Measurements from ENCODE around the gene SFXN3. TPM values are rescaled to one million over a fixed set of nuclear protein-coding genes. Genes with fewer than 3 reads are reported as not detected.

Gene SFXN3
- total and polyA plus RNA-seq, 2 of the 13 experiments (the other 11 are each of a cell fraction or from before 2014, with no cell fraction given) = 16.8 to 71.5 TPM

- TF ChIP-seq POLR2G (IDR thresholded peaks at IDR 0.05; ENCODE audit: low read depth, low read length) (peak; percentile 25; the same call in 1 of the 2 replicates), TRAFD1 (CRISPR knock-in tag; IDR thresholded peaks at IDR 0.05; ENCODE audit: borderline replicate concordance) (peak; percentile 71; the same call in 1 of the 2 replicates), ZNF124 (CRISPR knock-in tag; IDR thresholded peaks at IDR 0.05) (no peak), MTA1 (CRISPR knock-in tag; IDR thresholded peaks at IDR 0.05; ENCODE audit: borderline replicate concordance) (no peak), ATF3 (CRISPR knock-in tag; IDR thresholded peaks at IDR 0.05) (peak; percentile 9; the same call in 1 of the 2 replicates), ZNF770 (CRISPR knock-in tag; IDR thresholded peaks at IDR 0.05) (0 out of 2 replicates have a peak, but pooled peaks have one; percentile 24), ZNF160 (CRISPR knock-in tag; IDR thresholded peaks at IDR 0.05) (no peak), ATF7 (IDR thresholded peaks at IDR 0.05) (no peak), ATF7 (CRISPR knock-in tag; IDR thresholded peaks at IDR 0.05) (no peak), ZHX1 (CRISPR knock-in tag; IDR thresholded peaks at IDR 0.05; ENCODE audit: low read depth) (no peak; the same call in 1 of the 2 replicates), MYPOP (CRISPR knock-in tag; IDR thresholded peaks at IDR 0.05) (peak; percentile 65; the same call in 1 of the 2 replicates), THAP8 (CRISPR knock-in tag; IDR thresholded peaks at IDR 0.05; ENCODE audit: borderline replicate concordance) (no peak), ZNF850 (CRISPR knock-in tag; conservative IDR thresholded peaks at IDR 0.05) (no peak), SNRNP70 (IDR thresholded peaks at IDR 0.05; ENCODE audit: low read depth, low read length) (no peak), ETS1 (CRISPR knock-in tag; IDR thresholded peaks at IDR 0.05) (no peak), KDM2A (CRISPR knock-in tag; IDR thresholded peaks at IDR 0.05; ENCODE audit: borderline replicate concordance, low read depth) (peak; percentile 76; the same call in 1 of the 2 replicates), ZC3H13 (CRISPR knock-in tag; IDR thresholded peaks at IDR 0.05) (0 out of 2 replicates have a peak, but pooled peaks have one; percentile 3), ZKSCAN5 (CRISPR knock-in tag; IDR thresholded peaks at IDR 0.05) (no peak)
These were observed 33.5 kb upstream of the SFXN3 start (continued) for GRCh38 chr10:100997360-100998182.
